ENCODE data around the gene G3BP2.

DNA sequence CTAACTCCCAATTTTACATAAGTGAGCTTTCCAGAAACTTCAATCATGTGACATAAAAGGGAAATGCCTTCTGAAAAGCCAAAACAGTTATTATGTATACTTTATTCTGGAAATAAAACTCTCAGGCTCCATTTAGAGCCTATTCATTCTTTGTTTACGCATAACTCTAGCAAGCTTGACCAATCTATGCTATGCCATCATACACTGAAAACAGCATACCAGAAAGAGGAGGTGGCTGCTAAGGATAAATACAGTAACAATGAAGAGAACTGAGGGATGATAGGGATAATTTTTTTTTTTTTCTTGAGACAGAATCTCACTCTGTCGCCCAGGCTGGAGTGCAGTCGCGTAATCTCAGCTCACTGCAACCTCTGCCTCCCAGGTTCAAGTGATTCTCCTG lies 67.3 kb downstream of the G3BP2 start:
- no peak for TF ChIP-seq POLR2A (IDR thresholded peaks at IDR 0.05; ENCODE audit: low read length)
- no peak for TF ChIP-seq GATA1 (IDR thresholded peaks at IDR 0.05; ENCODE audit: low read depth, low read length)
